Endothelial cell of umbilical vein (primary cell): Measurements from ENCODE around the gene SP8. TPM values are rescaled to one million over a fixed set of nuclear protein-coding genes. Genes with fewer than 3 reads are reported as not detected.

ENCODE experiments used
- BruUV-seq: library from RNA; stranded (reverse); fragments of 400-500 nt; replicated peaks from 2 replicates; lab custom pipeline; 2021; lab: Mats Ljungman, UMichigan
- CTCF ChIA-PET: fragments of 300-600, 350-600 bp; sonication (Branson Sonifier 250); formaldehyde crosslinking; loops from one replicate; lab custom pipeline; 2021; ENCODE audit warnings: antibody characterized with exemption, inconsistent platforms; lab: Charles Lee
- POLR2A ChIA-PET: fragments of 300-600, 350-600 bp; sonication (Branson Sonifier 250); formaldehyde crosslinking; loops from one replicate; lab custom pipeline; 2021; ENCODE audit warnings: antibody characterized with exemption, inconsistent platforms; lab: Charles Lee
- DNase-seq: peaks from one replicate; pipeline ENCODE4 v3.0.0-alpha.2; 2011; ENCODE audit warnings: low read depth, low spot score
- FAIRE-seq: peaks from 2 replicates; lab custom pipeline; 2011; peaks lifted over from hg19 to GRCh38; lab: Jason Lieb, UNC
- H2AFZ ChIP-seq: 2 replicates; pipeline ENCODE4 v1.6.0; 2012; ENCODE audit warnings: low read depth, low read length, control low read depth, inconsistent platforms
- H3K27ac ChIP-seq: 2 replicates; pipeline ENCODE4 v1.5.1; 2011; ENCODE audit warnings: low read depth, mild to moderate bottlenecking, control low read depth, low read length, moderate library complexity; ENCODE audit not compliant: insufficient read depth
- H3K27me3 ChIP-seq, 2 experiments: 2 replicates each; pipeline versions ENCODE4 v1.6.0 to v1.6.1; 2011; ENCODE audit warnings: low read length in 2 of 2, mixed read lengths in 1 of 2; ENCODE audit not compliant: control insufficient read depth in 2 of 2, insufficient read depth in 2 of 2
- H3K36me3 ChIP-seq, 2 experiments: 2 replicates in 1 of 2; 3 replicates in 1 of 2; pipeline ENCODE4 v1.5.1; 2011; ENCODE audit warnings: low read length in 2 of 2, mild to moderate bottlenecking in 1 of 2, moderate library complexity in 1 of 2; ENCODE audit not compliant: control insufficient read depth in 2 of 2, insufficient read depth in 2 of 2; ENCODE audit errors: extremely low read depth in 1 of 2
- H3K4me1 ChIP-seq: 3 replicates; pipeline ENCODE4 v1.5.1; 2011; ENCODE audit warnings: mild to moderate bottlenecking, low read length; ENCODE audit not compliant: control insufficient read depth, insufficient read depth; ENCODE audit errors: extremely low read depth
- H3K4me2 ChIP-seq: 2 replicates; pipeline ENCODE4 v1.6.1; 2011; ENCODE audit warnings: low read length, control low read depth, mixed read lengths; ENCODE audit not compliant: insufficient read depth
- H3K4me3 ChIP-seq, 3 experiments: fragments of 200-600 bp in 1 of 3; sonication (generic), shearing (Covaris generic) in 1 of 3; replicated peaks in 1 of 3; 2 replicates each; pipeline ENCODE4 v1.5.1; 2011 to 2016; ENCODE audit warnings: control low read depth in 3 of 3, low read length in 3 of 3, mild to moderate bottlenecking in 2 of 3, inconsistent platforms in 1 of 3, low read depth in 1 of 3, moderate library complexity in 1 of 3; ENCODE audit not compliant: insufficient read depth in 1 of 3
- H3K79me2 ChIP-seq: 2 replicates; pipeline ENCODE4 v1.6.0; 2012; ENCODE audit warnings: low read length, inconsistent platforms; ENCODE audit not compliant: control insufficient read depth, insufficient read depth
- H3K9ac ChIP-seq: replicated peaks from 2 replicates; pipeline ENCODE3; 2011; ENCODE audit warnings: low read length, control low read depth; ENCODE audit not compliant: insufficient read depth; ENCODE audit errors: extremely low read depth
- H3K9me1 ChIP-seq: replicated peaks from 3 replicates; pipeline ENCODE4 v1.6.0; 2011; ENCODE audit warnings: mild to moderate bottlenecking, low read length; ENCODE audit not compliant: control insufficient read depth, insufficient read depth; ENCODE audit errors: extremely low read depth
- H3K9me3 ChIP-seq: replicated peaks from 2 replicates; pipeline ENCODE4 v1.5.1; 2012; ENCODE audit warnings: low read length, inconsistent platforms; ENCODE audit not compliant: control insufficient read depth, insufficient read depth
- H4K20me1 ChIP-seq: replicated peaks from 2 replicates; pipeline ENCODE3; 2011; ENCODE audit warnings: mild to moderate bottlenecking, low read length; ENCODE audit not compliant: control insufficient read depth, insufficient read depth; ENCODE audit errors: extremely low read depth
- EZH2 ChIP-seq: IDR thresholded peaks from 2 replicates; pipeline ENCODE4 v1.6.1; 2012; ENCODE audit warnings: borderline replicate concordance, low read depth, mild to moderate bottlenecking, moderate library complexity, low read length, inconsistent platforms; ENCODE audit not compliant: severe bottlenecking
- FOS ChIP-seq: IDR thresholded peaks from 2 replicates; pipeline ENCODE4 v1.6.1; 2011; ENCODE audit warnings: mild to moderate bottlenecking, low read length, moderate library complexity, borderline replicate concordance; ENCODE audit not compliant: insufficient read depth
- GATA2 ChIP-seq: IDR thresholded peaks from 2 replicates; pipeline ENCODE4 v1.7.0; 2011; ENCODE audit warnings: low read depth, mild to moderate bottlenecking, moderate library complexity, mixed read lengths, low read length; ENCODE audit not compliant: insufficient read length, insufficient read depth
- JUN ChIP-seq: IDR thresholded peaks from 2 replicates; pipeline ENCODE4 v1.6.1; 2011; ENCODE audit warnings: borderline replicate concordance, low read depth; ENCODE audit not compliant: insufficient read length, insufficient read depth
- MYC ChIP-seq: IDR thresholded peaks from one replicate; pipeline ENCODE4 v1.6.1; 2011; ENCODE audit warnings: mild to moderate bottlenecking, low read depth, low read length
- POLR2A ChIP-seq: IDR thresholded peaks from 2 replicates; pipeline ENCODE4 v1.6.1; 2012; ENCODE audit warnings: low read depth, mild to moderate bottlenecking, control low read depth, low read length
- POLR2AphosphoS5 ChIP-seq: IDR thresholded peaks from 2 replicates; pipeline ENCODE4 v1.6.1; 2012; ENCODE audit warnings: low read depth, mild to moderate bottlenecking, control low read depth, low read length, moderate library complexity; ENCODE audit not compliant: insufficient read depth
- dilution Hi-C: fragments of 300-500 bp; cut with MboI; formaldehyde crosslinking; loops from one replicate; pipeline ENCODE4 v1.15.0; 2019; ENCODE audit warnings: low sequenced_read_pairs; ENCODE audit not compliant: extremely low pct_ligation_motif_present
- intact Hi-C: fragments of 100-400 bp; cut with micrococcal nuclease; formaldehyde crosslinking; loops from one replicate; pipeline ENCODE4 v1.10.0; 2022
- polyA plus RNA-seq, 4 experiments: library from polyadenylated mRNA; depleted of rRNA in 3 of 4; stranded (reverse) in 3 of 4; unstranded in 1 of 4; fragments of >200 nt; gene quantifications; 2 replicates each; pipeline versions ENCODE4 v1.2.1 to v1.2.3, GENCODE V29; 2011 to 2012; ENCODE audit warnings: missing spikeins in 1 of 4
- total RNA-seq: library from RNA; stranded (reverse); gene quantifications from 2 replicates; pipeline ENCODE4 v1.2.3, GENCODE V29; 2021
- TF ChIP-seq, protein P1 (sequence below), 2 donors: IDR thresholded peaks; 1 replicate in 1 of 2; 2 replicates in 1 of 2; pipeline ENCODE4 v1.5.1; 2011; ENCODE audit warnings: low read length in 2 of 2, mild to moderate bottlenecking in 2 of 2, moderate library complexity in 2 of 2, control low read depth in 1 of 2, inconsistent platforms in 1 of 2, low read depth in 1 of 2; ENCODE audit not compliant: insufficient read depth in 1 of 2; ENCODE audit errors: extremely low read depth in 1 of 2
- TF ChIP-seq, protein P2 (sequence below): IDR thresholded peaks from 2 replicates; pipeline ENCODE4 v1.6.1; 2011; ENCODE audit not compliant: insufficient read depth, insufficient read length

The SP8 gene
- total and polyA plus RNA-seq, 2 donors (not counting 3 experiments of a cell fraction or from before 2014, with no cell fraction given), result 0.38 to 0.92 TPM

DNA sequence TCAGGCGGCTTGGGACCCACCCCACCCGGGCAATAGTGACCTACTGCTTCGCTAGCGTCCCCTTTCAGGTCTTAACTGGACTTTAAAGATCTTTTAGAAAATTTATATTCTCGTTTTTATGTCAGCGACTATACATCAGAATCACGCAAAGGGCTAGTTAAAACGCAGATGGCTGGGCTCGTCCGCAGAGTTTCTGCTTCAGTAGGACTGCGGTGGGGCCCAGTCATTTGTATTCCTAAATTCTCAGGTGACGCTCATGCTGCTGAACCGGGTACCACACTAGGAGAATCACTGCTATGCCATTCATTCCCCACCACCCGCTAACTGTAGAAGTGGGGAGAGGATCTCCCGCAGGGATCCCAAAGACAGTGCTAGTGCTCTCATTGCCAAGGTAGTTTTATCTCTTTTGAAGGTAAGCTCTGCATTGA is 12.0 kb upstream of the SP8 start:
- Histone ChIP-seq H3K79me2 (no peaks in the 10 kb centered on the region), H3K9me3 (no peaks in the 10 kb centered on the region), H2AFZ (no peak overlapping the region), H3K9ac (no peak overlapping the region), H3K36me3 (no peaks in the 10 kb centered on the region), H3K9me1 (no peaks in the 10 kb centered on the region), H3K27ac (no peak overlapping the region), H3K27me3 (peaks cover 48 to 64% of the 10 kb centered on the region in 2 experiments), H3K4me1 (peaks cover 6% of the 10 kb centered on the region), H3K4me2 (peak overlapping the region; percentile 41), H4K20me1 (no peaks in the 10 kb centered on the region), H3K4me3 (peak overlapping the region in 1 of 3 experiments; percentile 38)
- FAIRE-seq (no peak), DNase-seq (no peak)
- BruUV-seq, result no TSS peak
- CTCF ChIA-PET, result interaction anchor here (1.0 to 1.6 kb wide), 2 partner anchors 20 to 455 kb away, joined by 3 to 4 read pairs; no protein-coding TSS in a partner anchor
- dilution Hi-C loops (no loop called here), intact Hi-C loops (no loop called here)
- TF ChIP-seq POLR2A, result no peak
- TF ChIP-seq GATA2, result no peak
- no peak for TF ChIP-seq MYC
- TF ChIP-seq, protein P1, sequence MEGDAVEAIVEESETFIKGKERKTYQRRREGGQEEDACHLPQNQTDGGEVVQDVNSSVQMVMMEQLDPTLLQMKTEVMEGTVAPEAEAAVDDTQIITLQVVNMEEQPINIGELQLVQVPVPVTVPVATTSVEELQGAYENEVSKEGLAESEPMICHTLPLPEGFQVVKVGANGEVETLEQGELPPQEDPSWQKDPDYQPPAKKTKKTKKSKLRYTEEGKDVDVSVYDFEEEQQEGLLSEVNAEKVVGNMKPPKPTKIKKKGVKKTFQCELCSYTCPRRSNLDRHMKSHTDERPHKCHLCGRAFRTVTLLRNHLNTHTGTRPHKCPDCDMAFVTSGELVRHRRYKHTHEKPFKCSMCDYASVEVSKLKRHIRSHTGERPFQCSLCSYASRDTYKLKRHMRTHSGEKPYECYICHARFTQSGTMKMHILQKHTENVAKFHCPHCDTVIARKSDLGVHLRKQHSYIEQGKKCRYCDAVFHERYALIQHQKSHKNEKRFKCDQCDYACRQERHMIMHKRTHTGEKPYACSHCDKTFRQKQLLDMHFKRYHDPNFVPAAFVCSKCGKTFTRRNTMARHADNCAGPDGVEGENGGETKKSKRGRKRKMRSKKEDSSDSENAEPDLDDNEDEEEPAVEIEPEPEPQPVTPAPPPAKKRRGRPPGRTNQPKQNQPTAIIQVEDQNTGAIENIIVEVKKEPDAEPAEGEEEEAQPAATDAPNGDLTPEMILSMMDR (IDR thresholded peaks at IDR 0.05; ENCODE audit: extremely low read depth in 1 of 2, insufficient read depth in 1 of 2, low read depth in 1 of 2, low read length in 2 of 2), result no peak
- TF ChIP-seq EZH2, result no peak
- no peak for TF ChIP-seq FOS
- TF ChIP-seq JUN, result no peak
- TF ChIP-seq POLR2AphosphoS5, result no peak
- TF ChIP-seq, protein P2, sequence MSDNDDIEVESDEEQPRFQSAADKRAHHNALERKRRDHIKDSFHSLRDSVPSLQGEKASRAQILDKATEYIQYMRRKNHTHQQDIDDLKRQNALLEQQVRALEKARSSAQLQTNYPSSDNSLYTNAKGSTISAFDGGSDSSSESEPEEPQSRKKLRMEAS, result no peak
- POLR2A ChIA-PET, result no interaction called here
